ENCODE measurements around the gene FOXN4. TPM values are rescaled to one million over a fixed set of nuclear protein-coding genes. Genes with fewer than 3 reads are reported as not detected.

The FOXN4 gene
- polyA plus RNA-seq, 5 donors = 0.33 to 1.8 (median 1.1) TPM

DNA sequence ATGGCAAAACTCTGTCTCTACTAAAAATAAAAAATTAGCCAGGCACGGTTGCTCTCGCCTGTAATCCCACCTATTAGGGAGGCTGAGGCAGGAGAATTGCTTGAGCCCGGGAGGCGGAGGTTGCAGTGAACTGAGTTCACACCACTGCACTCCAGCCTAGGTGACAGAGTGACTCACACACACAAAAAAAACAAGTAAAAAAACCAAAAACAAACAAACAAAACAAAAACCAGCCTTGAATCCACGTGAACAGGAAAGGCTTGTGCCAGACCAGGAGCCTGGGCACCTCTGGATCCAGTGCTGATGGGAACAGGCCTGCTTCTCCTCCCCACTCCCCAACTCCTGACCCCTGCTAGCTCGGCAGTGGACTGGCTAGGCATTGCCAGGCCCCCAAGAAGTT, 3.5 kb downstream of the FOXN4 start:
- no peak for DNase-seq

DNA sequence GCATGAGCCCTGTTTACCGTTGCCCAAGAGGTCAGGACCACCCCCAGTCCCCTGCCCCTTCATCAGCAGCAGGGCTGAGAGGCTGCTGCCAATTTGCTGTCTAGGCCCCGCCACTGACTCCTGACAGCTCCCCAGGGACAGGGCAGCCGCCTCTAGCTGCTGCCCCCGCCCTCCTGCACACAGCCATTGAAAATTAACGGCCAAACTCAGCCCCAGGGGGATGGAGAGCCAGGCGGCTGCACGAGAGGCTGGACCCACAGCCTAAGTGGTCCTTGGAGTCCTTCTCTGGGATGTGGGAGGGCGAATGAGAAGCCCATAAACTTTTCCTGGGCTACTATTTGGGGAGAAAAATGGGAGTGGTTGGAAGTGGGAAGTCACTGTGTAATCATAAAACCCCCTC, 4.6 kb downstream of the FOXN4 start:
- no peak for DNase-seq

- no peak for DNase-seq
These were observed 6.3 kb downstream of the FOXN4 start for GRCh38 chr12:109302770-109303169.

DNA sequence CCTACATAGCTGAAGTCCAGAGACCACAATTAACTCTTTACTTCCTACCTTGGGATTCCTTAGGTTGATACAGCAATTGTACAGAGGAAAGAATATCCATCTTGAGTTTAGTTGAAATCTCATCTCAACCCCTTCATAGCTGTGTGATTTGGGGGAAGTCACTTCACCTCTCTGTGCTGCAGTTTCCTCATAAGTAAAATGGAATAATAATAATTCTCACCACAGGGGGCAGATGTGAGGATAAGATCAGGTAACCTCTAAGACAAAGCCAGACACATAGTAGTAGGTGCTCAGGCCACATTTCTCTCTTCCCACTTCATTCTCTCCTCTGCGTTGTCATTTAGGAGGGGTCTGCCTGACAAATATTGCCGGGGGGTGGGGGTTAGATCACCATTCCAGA, 6.7 kb downstream of the FOXN4 start:
- no peak for DNase-seq

DNA sequence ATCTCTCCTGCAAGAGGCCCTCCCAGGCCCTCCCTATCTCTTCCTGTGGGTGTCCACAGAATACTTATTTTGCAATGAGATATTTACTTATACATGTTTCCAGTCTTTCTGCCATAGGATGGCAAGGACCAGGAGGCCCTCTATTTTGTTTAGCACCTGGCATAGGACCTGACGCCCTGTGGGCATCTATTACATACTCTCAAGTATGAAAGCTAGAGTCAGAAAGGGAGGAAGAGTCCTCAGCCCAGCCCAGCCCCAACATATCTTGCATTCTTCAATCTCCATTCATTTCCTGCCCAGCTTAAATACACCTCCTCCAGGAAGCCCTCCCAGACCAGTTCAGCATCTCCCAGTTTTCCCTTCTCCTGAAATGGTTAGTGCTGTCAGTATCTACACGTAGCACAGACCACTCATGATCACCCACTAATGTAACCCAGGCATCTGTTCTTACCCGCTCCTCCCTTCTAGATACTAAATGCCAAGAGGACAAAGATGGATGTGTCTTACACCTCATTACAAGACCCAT, 7.4 kb downstream of the FOXN4 start:
- DNase-seq = no peak

DNA sequence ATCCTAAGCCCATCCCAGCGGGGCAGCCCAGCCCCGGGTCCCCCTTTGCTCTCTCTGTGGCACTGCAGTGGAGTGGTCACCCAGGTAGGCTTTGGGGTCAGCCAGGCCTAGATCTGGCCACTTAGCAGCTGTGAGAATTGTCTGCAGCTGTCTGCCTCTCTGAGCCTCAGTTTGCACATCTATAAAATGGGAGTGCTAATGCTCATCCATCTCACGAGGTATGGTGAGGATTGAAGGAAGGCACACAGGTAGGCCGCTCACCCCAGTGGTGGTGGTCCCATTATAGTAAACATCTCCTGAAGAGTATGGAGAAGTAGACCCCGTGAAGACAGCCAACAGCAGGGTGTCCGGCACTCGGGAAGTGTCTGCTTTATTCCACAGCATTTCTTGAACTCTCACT, 9.2 kb downstream of the FOXN4 start:
- no peak for DNase-seq

DNA sequence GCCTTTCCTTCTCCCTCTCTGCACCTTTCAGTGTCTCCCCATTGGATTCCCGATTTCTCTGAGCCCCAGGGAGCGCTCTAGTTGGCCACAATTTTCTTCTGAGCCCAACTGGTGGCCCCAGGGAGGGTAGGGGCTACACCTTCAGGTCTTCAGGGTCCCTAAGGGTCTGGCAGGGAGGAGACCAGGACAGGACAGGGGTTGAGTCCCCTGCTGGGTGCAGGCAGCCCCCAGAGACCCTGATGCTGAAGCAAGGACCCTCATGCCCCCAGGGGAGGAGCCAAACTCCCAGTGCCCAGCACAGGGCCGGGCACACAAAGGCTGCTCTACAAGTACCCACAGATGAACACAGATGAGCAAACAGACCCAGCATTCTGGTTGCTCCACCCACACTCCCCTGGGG, 12.7 kb downstream of the FOXN4 start:
- DNase-seq = no peak

- no peak for DNase-seq
These were observed 13.2 kb downstream of the FOXN4 start for GRCh38 chr12:109295764-109296425.

DNA sequence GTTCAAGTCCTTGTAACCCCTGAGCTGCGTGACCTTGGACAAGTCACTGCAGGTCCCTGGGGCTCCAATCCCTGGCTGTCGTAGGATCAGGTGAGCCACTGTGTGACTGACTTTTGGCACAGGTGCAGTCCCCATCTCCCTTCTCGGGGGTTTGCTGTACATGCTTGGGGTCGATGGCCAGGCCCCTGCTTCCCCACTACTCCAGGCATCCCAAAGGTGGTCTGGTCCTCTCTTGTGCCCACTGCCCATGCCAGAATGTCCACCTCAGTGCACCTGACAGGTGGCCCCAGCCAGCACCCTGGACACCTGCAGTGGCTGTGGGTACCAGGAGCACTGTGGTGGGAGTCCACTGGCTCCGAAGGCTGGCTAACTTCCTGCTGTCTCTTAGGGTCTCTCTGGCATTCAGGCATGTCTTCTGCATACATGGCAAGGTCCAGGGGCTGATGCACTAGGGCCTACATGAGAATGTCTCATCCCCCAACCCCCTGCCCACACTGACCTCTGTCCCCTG, 14.7 kb downstream of the FOXN4 start:
- DNase-seq = no peak

GRCh38 chr12:109293106-109293505, 16.0 kb downstream of the FOXN4 start:
- no peak for DNase-seq

DNA sequence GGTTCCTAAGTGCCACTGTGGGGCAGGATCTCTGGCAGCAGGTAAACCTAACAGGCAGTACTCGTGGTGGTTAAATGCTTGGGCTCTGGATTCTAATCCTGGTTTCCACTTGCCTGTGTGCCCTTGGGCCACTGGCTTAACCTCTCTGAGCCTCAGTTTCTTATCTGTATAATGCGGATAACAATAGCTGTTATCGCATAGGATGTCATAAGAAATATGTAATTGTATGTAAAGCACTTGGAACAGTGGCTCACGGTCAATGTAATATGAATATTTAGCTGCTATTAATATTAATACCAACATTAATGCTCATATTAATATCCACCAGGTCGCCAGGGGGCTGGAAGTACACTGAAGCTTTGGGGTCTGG, 16.8 kb downstream of the FOXN4 start:
- DNase-seq = no peak

GRCh38 chr12:109291521-109292341, 17.4 kb downstream of the FOXN4 start:
- peak; percentile 52 to 67 for DNase-seq

DNA sequence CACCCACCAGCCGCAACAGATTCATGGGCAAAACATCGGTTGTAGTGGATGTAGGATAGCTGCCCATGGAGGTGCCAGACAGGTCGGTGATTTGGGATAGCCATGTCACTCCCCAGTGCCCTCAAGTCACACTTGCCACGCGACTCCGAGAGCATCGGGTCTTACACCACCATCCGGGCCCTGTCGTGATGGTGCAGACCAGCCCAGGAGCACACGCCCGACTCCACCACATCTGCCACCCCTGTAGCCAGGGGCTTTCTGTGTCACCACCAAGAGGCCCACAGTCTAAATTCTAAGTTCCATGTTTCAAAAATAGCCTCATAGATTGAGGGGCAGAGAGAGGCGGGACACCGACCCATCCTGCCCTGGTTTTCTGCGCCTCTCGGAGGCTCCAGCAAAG, 18.0 kb downstream of the FOXN4 start:
- no peak for DNase-seq

DNA sequence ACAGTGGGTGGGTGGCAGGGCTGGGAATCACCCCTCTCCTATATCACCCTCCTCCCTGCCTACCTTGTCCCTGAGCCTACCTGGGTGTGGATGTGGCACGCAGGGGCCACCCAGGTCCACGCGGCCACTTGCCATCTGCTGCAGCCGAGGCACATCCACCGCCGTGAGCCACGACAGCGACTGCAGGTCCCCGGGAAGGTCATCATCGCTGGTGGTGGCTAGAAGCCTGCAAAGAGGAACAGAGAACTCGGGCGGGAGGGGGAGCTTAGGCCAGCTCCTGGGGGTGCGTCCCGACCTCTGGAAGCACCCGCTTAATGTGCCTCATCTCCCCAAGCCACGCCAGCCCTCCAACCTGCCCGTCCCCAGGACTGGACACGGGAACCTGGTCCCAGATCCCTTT, 19.0 kb downstream of the FOXN4 start:
- no peak for DNase-seq

DNA sequence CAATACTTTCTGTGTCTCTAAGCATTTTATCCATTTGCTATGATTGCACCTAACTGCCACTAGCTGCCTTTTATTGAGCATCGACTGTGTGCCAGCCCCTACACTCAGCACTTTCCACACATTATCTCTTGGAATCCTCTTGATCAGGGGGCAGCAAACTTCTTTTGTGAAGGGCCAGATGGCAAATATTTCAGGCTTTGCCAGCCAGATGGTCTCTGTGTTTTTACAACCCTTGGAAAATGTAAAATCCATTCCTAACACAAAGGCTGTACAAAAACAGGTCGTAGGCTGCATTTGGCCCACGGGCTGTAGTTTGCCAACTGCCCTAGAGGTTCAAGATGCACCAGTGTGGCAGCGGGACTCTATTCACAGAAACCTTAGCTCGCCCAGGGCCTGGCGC, 19.5 kb downstream of the FOXN4 start:
- no peak for DNase-seq

- no peak for DNase-seq
These were observed 20.1 kb downstream of the FOXN4 start for GRCh38 chr12:109289004-109289403.

- no peak for DNase-seq
These were observed 20.5 kb downstream of the FOXN4 start for GRCh38 chr12:109288571-109288970.

GRCh38 chr12:109287811-109288469, 21.1 kb downstream of the FOXN4 start:
- no peak for DNase-seq

DNA sequence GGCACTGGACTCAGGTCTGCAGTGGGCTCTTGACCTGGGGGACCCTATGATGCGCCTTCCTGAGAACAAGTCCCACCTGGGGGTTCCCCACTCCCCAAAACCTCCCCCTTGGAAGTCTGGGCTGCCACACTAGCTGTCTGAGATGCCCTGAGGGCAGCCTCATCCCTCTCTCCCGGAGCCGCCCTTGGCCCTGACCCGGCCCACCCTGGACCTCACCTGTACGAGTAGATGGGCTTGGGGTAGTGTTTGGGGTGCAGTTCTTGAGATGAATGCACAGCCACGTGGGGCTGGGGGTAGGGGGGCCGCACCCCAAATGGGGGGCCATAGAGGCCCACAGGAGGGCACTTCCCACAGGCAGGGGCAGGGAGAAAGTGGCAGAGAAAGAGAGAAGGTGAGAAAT, 21.9 kb downstream of the FOXN4 start:
- DNase-seq = no peak

GRCh38 chr12:109286652-109287051, 22.4 kb downstream of the FOXN4 start:
- no peak for DNase-seq

DNA sequence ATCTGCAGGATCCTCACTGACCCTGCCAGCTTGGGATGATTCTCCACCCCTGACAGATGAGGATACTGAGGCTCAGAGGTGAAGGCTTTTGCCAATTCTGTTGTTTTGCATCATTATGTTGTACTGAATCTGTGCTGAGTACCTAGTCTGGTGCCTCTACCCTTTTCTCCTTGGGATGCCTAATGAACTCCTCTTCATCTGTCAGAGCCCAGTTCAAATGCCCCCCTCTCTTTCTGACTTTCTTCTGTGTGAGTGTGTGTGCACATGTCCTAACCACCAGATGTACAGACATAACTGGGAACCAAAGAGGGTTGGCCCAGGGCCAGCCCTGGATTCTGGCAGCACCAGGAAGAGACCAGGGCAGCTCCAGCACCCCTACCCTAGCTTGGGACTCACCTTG, 22.8 kb downstream of the FOXN4 start:
- no peak for DNase-seq

DNA sequence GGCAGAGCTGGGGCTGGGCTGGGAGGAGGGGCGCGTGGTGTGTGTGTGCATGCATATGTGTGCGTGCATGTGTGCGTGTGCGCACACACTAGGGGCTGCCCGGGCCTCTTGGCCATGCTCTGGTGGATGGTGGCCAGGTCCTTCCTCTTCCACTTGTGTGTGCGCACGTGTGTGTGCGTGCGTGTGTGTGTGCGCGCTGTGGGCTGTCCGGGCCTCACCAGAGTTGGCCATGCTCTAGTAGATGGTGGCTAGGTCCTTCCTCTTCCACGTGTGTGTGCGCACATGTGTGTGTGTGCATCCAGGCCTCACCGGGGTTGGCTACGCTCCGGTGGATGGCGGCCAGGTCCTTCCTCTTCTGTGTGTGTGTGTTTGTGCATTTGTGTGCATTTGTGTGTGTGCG, 24.7 kb downstream of the FOXN4 start:
- DNase-seq = no peak

GRCh38 chr12:109281452-109281851, 27.6 kb downstream of the FOXN4 start:
- DNase-seq = no peak

Data from right lung (tissue), 5 donors.